GM19023 (cell line): ENCODE measurements around the gene DLGAP1.
"Not testable (repeated sequence)": the region's sequence is repeated elsewhere in the genome, so short reads cannot be mapped to it uniquely, and the experiment has no call there.

ENCODE experiments used
- ATAC-seq: cut with Tn5 transposase; IDR thresholded peaks from one replicate; pipeline ENCODE4 v1.9.1; 2021; ENCODE audit warnings: mild to moderate bottlenecking, moderate library complexity; ENCODE audit not compliant: unreplicated experiment

The DLGAP1 gene

GRCh38 chr18:3494245-3494526 lies 960.9 kb downstream of the DLGAP1 start:
- ATAC-seq = no peak

- ATAC-seq = no peak
Observed at GRCh38 chr18:3493501-3494244, 961.4 kb downstream of the DLGAP1 start.

- no peak for ATAC-seq
Observed at GRCh38 chr18:3492721-3493120, 962.4 kb downstream of the DLGAP1 start.

- ATAC-seq = no peak
Observed at GRCh38 chr18:3491981-3492555, 963.0 kb downstream of the DLGAP1 start.

- ATAC-seq = no peak
Observed at GRCh38 chr18:3489462-3489861, 965.6 kb downstream of the DLGAP1 start.

- no peak for ATAC-seq
Observed at GRCh38 chr18:3486512-3486911, 968.6 kb downstream of the DLGAP1 start.

- no peak for ATAC-seq
Observed at GRCh38 chr18:3485153-3486149, 969.7 kb downstream of the DLGAP1 start.

- ATAC-seq = no peak
Observed at GRCh38 chr18:3482258-3482657, 972.8 kb downstream of the DLGAP1 start.

GRCh38 chr18:3481696-3482210 lies 973.4 kb downstream of the DLGAP1 start:
- no peak for ATAC-seq

GRCh38 chr18:3480827-3481573 lies 974.1 kb downstream of the DLGAP1 start:
- no peak for ATAC-seq

- no peak for ATAC-seq
Observed at GRCh38 chr18:3479978-3480509, 975.1 kb downstream of the DLGAP1 start.

- no peak for ATAC-seq
Observed at GRCh38 chr18:3478262-3478978, 976.7 kb downstream of the DLGAP1 start.

GRCh38 chr18:3472681-3473544 lies 982.2 kb downstream of the DLGAP1 start:
- no peak for ATAC-seq

- ATAC-seq = not testable (repeated sequence)
Observed at GRCh38 chr18:3472121-3472520, 983.0 kb downstream of the DLGAP1 start.

- ATAC-seq = no peak
Observed at GRCh38 chr18:3471141-3471648, 983.9 kb downstream of the DLGAP1 start.

GRCh38 chr18:3468833-3469232 lies 986.3 kb downstream of the DLGAP1 start:
- no peak for ATAC-seq

GRCh38 chr18:3468066-3468705 lies 986.9 kb downstream of the DLGAP1 start:
- no peak for ATAC-seq

- ATAC-seq = no peak
Observed at GRCh38 chr18:3466872-3467271, 988.2 kb downstream of the DLGAP1 start.
